Measurements from ENCODE around the gene SH2D4B. TPM values are rescaled to one million over a fixed set of nuclear protein-coding genes. Genes with fewer than 3 reads are reported as not detected.
A peak's percentile ranks its signal among the peaks of the same experiment; 100 is the strongest.

Gene SH2D4B
- total and polyA plus RNA-seq, 2 of the 13 experiments (the other 11 are each of a cell fraction or from before 2014, with no cell fraction given) = not detected

- TF ChIP-seq FOXK2 (IDR thresholded peaks at IDR 0.05) = 0 out of 2 replicates have a peak, but pooled peaks have one; percentile 7
- no peak for TF ChIP-seq NR1H2 (CRISPR knock-in tag; IDR thresholded peaks at IDR 0.05; ENCODE audit: borderline replicate concordance, low read depth)
- ATAC-seq = no peak
- intact Hi-C loops (cut with micrococcal nuclease; ENCODE audit: unreplicated experiment) (no loop called here), in situ Hi-C loops (cut with HindIII; ENCODE audit: extremely low pct_ligation_motif_present, low pct_unique_long_range_greater_than_20kb) (no loop called here)
- no peak for FAIRE-seq
- Histone ChIP-seq H3K27ac (ENCODE audit: extremely low read length, insufficient read depth, low read length) (no peak overlapping the region), H3K4me3 (replicated peaks in 1 of 3; ENCODE audit: insufficient read depth in 1 of 3, low read depth in 2 of 3, low read length in 3 of 3) (no peak overlapping the region), H3K27me3 (ENCODE audit: control insufficient read depth in 1 of 2, insufficient read depth in 2 of 2, low read length in 2 of 2) (peaks cover 4 to 10% of the 10 kb centered on the region in 2 experiments; a peak in 3 of 5 replicates), H3K9me3 (ENCODE audit: low read length) (no peaks in the 10 kb centered on the region), H3K4me1 (ENCODE audit: insufficient read depth, low read length) (no peaks in the 10 kb centered on the region), H3K36me3 (replicated peaks in 1 of 2; ENCODE audit: control insufficient read depth in 1 of 2, insufficient read depth in 2 of 2, low read length in 2 of 2) (no peaks in the 10 kb centered on the region), H2AFZ (ENCODE audit: low read length) (no peak overlapping the region), H4K20me1 (ENCODE audit: insufficient read depth, low read length) (no peaks in the 10 kb centered on the region), H3K79me2 (ENCODE audit: insufficient read depth, low read length) (no peaks in the 10 kb centered on the region), H3K4me2 (ENCODE audit: low read depth, low read length) (no peak overlapping the region), H3K9ac (ENCODE audit: insufficient read depth, low read depth, low read length) (no peak overlapping the region)
- POLR2A ChIA-PET = no interaction called here
- 28% methylated on average over 7 of the region's 7 CpGs for WGBS (ENCODE audit: low lambda C conversion rate)
- CTCF ChIA-PET (ENCODE audit: low intra/inter-chr PET ratio, low total read pairs) = no interaction called here
- BruUV-seq (replicated peaks) = no TSS peak
- DNase-seq (ENCODE audit: low spot score) = no peak
Measured at GRCh38 chr10:80545258-80545881, 7.7 kb downstream of the SH2D4B start.

- CTCF ChIA-PET (ENCODE audit: low intra/inter-chr PET ratio, low total read pairs) = no interaction called here
- intact Hi-C loops (cut with micrococcal nuclease; ENCODE audit: unreplicated experiment) (no loop called here), in situ Hi-C loops (cut with HindIII; ENCODE audit: extremely low pct_ligation_motif_present, low pct_unique_long_range_greater_than_20kb) (no loop called here)
- POLR2A ChIA-PET = no interaction called here
- ATAC-seq = peak; percentile 96
- no peaks in the 10 kb centered on the region for H3K9me3 ChIP-seq (ENCODE audit: low read length)
- peak overlapping the region; percentile 26; the same call in 1 of the 2 replicates for H3K4me2 ChIP-seq (ENCODE audit: low read depth, low read length)
- H3K79me2 ChIP-seq (ENCODE audit: insufficient read depth, low read length) = no peaks in the 10 kb centered on the region
- H3K4me3 ChIP-seq (replicated peaks in 1 of 3; ENCODE audit: insufficient read depth in 1 of 3, low read depth in 2 of 3, low read length in 3 of 3) = no peak overlapping the region
- no TSS peak for BruUV-seq (replicated peaks)
- WGBS (ENCODE audit: low lambda C conversion rate) = 0% methylated on average over 5 of the region's 5 CpGs
- no peak overlapping the region for H2AFZ ChIP-seq (ENCODE audit: low read length)
- H3K4me1 ChIP-seq (ENCODE audit: insufficient read depth, low read length) = peaks cover 13% of the 10 kb centered on the region
- H3K36me3 ChIP-seq (replicated peaks in 1 of 2; ENCODE audit: control insufficient read depth in 1 of 2, insufficient read depth in 2 of 2, low read length in 2 of 2) = no peaks in the 10 kb centered on the region
- peak; percentile 19 for DNase-seq (ENCODE audit: low spot score)
- FAIRE-seq = peak; percentile 79
- 0 out of 5 replicates have a peak, but pooled peaks cover 0 to 3% of the 10 kb centered on the region in 2 experiments for H3K27me3 ChIP-seq (ENCODE audit: control insufficient read depth in 1 of 2, insufficient read depth in 2 of 2, low read length in 2 of 2)
- no peak overlapping the region for H3K9ac ChIP-seq (ENCODE audit: insufficient read depth, low read depth, low read length)
- no peaks in the 10 kb centered on the region for H4K20me1 ChIP-seq (ENCODE audit: insufficient read depth, low read length)
- no peak overlapping the region for H3K27ac ChIP-seq (ENCODE audit: extremely low read length, insufficient read depth, low read length)
- no peak for TF ChIP-seq ZSCAN21 (CRISPR knock-in tag; IDR thresholded peaks at IDR 0.05; ENCODE audit: borderline replicate concordance)
- no peak for TF ChIP-seq TARDBP (CRISPR knock-in tag; IDR thresholded peaks at IDR 0.05)
- TF ChIP-seq ZFP82 (CRISPR knock-in tag; IDR thresholded peaks at IDR 0.05; ENCODE audit: borderline replicate concordance) = no peak
- peak; percentile 14; the same call in 1 of the 2 replicates for TF ChIP-seq THRA (CRISPR knock-in tag; IDR thresholded peaks at IDR 0.05; ENCODE audit: borderline replicate concordance)
- TF ChIP-seq SOX13 (IDR thresholded peaks at IDR 0.05) = no peak
- no peak for TF ChIP-seq SOX13 (CRISPR knock-in tag; conservative IDR thresholded peaks at IDR 0.05 in 1 of 2, IDR thresholded peaks at IDR 0.05 in 1 of 2)
- no peak for TF ChIP-seq PLSCR1 (CRISPR knock-in tag; IDR thresholded peaks at IDR 0.05; ENCODE audit: borderline replicate concordance)
- TF ChIP-seq PAXIP1 (CRISPR knock-in tag; conservative IDR thresholded peaks at IDR 0.05) = no peak
- peak; percentile 68; the same call in 1 of the 2 replicates for TF ChIP-seq RXRA (CRISPR knock-in tag; IDR thresholded peaks at IDR 0.05)
Measured at GRCh38 chr10:80552151-80552646, 14.5 kb downstream of the SH2D4B start.

Data from HepG2 (cell line).